Keratinocyte (primary cell): ENCODE measurements around the gene UTY. TPM values are rescaled to one million over a fixed set of nuclear protein-coding genes. Genes with fewer than 3 reads are reported as not detected.

Experiments used
- DNase-seq: peaks from one replicate; pipeline ENCODE4 v3.0.0-alpha.2; 2011; ENCODE audit warnings: low read depth, missing footprints, low spot score
- FAIRE-seq: peaks from 2 replicates; lab custom pipeline; 2011; peaks lifted over from hg19 to GRCh38; lab: Jason Lieb, UNC
- H2AFZ ChIP-seq: 2 replicates; pipeline ENCODE4 v1.6.0; 2012; ENCODE audit warnings: low read length, control low read depth, inconsistent platforms; ENCODE audit not compliant: control insufficient read depth
- H3K27ac ChIP-seq: 2 replicates; pipeline ENCODE4 v1.5.1; 2011; ENCODE audit warnings: low read length; ENCODE audit not compliant: control insufficient read depth, insufficient read depth
- H3K27me3 ChIP-seq: 3 replicates; pipeline ENCODE4 v1.6.0; 2011; ENCODE audit warnings: low read length; ENCODE audit not compliant: control insufficient read depth, insufficient read depth; ENCODE audit errors: extremely low read depth
- H3K36me3 ChIP-seq, 2 experiments: 2 replicates in 1 of 2; 3 replicates in 1 of 2; pipeline ENCODE4 v1.5.1; 2011; ENCODE audit warnings: low read length in 2 of 2, mild to moderate bottlenecking in 1 of 2; ENCODE audit not compliant: control insufficient read depth in 2 of 2, insufficient read depth in 2 of 2; ENCODE audit errors: extremely low read depth in 1 of 2
- H3K4me1 ChIP-seq: 3 replicates; pipeline ENCODE4 v1.5.1; 2011; ENCODE audit warnings: low read length; ENCODE audit not compliant: control insufficient read depth, insufficient read depth; ENCODE audit errors: extremely low read depth
- H3K4me2 ChIP-seq: 3 replicates; pipeline ENCODE4 v1.6.0; 2011; ENCODE audit warnings: low read depth, low read length; ENCODE audit not compliant: control insufficient read depth, insufficient read depth; ENCODE audit errors: extremely low read depth
- H3K4me3 ChIP-seq, 3 experiments: fragments of 200-600 bp in 1 of 3; sonication (generic) in 1 of 3; 2 replicates in 2 of 3; 3 replicates in 1 of 3; pipeline ENCODE4 v1.5.1; 2011 to 2016; ENCODE audit warnings: low read length in 3 of 3, mild to moderate bottlenecking in 3 of 3, control low read depth in 2 of 3, inconsistent platforms in 1 of 3, low read depth in 1 of 3, mixed read lengths in 1 of 3, mixed run types in 1 of 3, moderate library complexity in 1 of 3; ENCODE audit not compliant: control insufficient read depth in 2 of 3, insufficient read depth in 2 of 3; ENCODE audit errors: extremely low read depth in 1 of 3
- H3K79me2 ChIP-seq: 2 replicates; pipeline ENCODE4 v1.6.0; 2012; ENCODE audit warnings: low read length; ENCODE audit not compliant: control insufficient read depth, insufficient read depth
- H3K9ac ChIP-seq: 3 replicates; pipeline ENCODE4 v1.6.0; 2011; ENCODE audit warnings: low read length; ENCODE audit not compliant: control insufficient read depth, insufficient read depth; ENCODE audit errors: extremely low read depth
- H3K9me1 ChIP-seq: 3 replicates; pipeline ENCODE4 v1.6.0; 2011; ENCODE audit warnings: low read length; ENCODE audit not compliant: control insufficient read depth, insufficient read depth; ENCODE audit errors: extremely low read depth
- H3K9me3 ChIP-seq: 2 replicates; pipeline ENCODE4 v1.5.1; 2012; ENCODE audit warnings: low read depth, low read length; ENCODE audit not compliant: control insufficient read depth
- H4K20me1 ChIP-seq: 3 replicates; pipeline ENCODE4 v1.6.0; 2011; ENCODE audit warnings: low read length; ENCODE audit not compliant: control insufficient read depth, insufficient read depth; ENCODE audit errors: extremely low read depth
- CTCF ChIP-seq, 3 experiments: IDR thresholded peaks in 1 of 3; conservative IDR thresholded peaks in 1 of 3; optimal IDR thresholded peaks in 1 of 3; 2 replicates in 2 of 3; 3 replicates in 1 of 3; pipeline versions ENCODE3 to v1.5.1; 2011; ENCODE audit warnings: low read length in 3 of 3, mild to moderate bottlenecking in 3 of 3, moderate library complexity in 2 of 3, control low read depth in 1 of 3, inconsistent platforms in 1 of 3; ENCODE audit not compliant: insufficient read depth in 2 of 3; ENCODE audit errors: extremely low read depth in 1 of 3
- EZH2 ChIP-seq: IDR thresholded peaks from one replicate; pipeline ENCODE4 v1.6.1; 2012; ENCODE audit warnings: inconsistent platforms, mild to moderate bottlenecking, low read length, moderate library complexity
- dilution Hi-C: fragments of 300-500 bp; cut with MboI; formaldehyde crosslinking; loops from one replicate; pipeline ENCODE4 v1.7.0; 2020; ENCODE audit warnings: low sequenced_read_pairs; ENCODE audit not compliant: extremely low pct_ligation_motif_present
- polyA plus RNA-seq, 5 experiments: library from polyadenylated mRNA; depleted of rRNA in 3 of 5; stranded (reverse) in 3 of 5; stranded (forward) in 1 of 5; unstranded in 1 of 5; fragments of >200 nt; gene quantifications; 1 replicate in 1 of 5; 2 replicates in 3 of 5; 3 replicates in 1 of 5; pipeline versions ENCODE4 v1.2.1 to v1.2.3, GENCODE V29; 2011 to 2012; ENCODE audit warnings: missing spikeins in 2 of 5, low read depth in 1 of 5, low replicate concordance in 1 of 5

Gene UTY
- polyA plus RNA-seq, 1 donor (not counting 4 experiments of a cell fraction or from before 2014, with no cell fraction given): not detected

GRCh38 chrY:13250421-13250820 lies 229.4 kb downstream of the UTY start:
- dilution Hi-C loops: no loop called here
- H4K20me1 ChIP-seq: no peaks in the 10 kb centered on the region
- no peak overlapping the region for H3K27ac ChIP-seq
- FAIRE-seq (no peak), DNase-seq (no peak)
- no peaks in the 10 kb centered on the region for H3K9me1 ChIP-seq
- no peak for TF ChIP-seq EZH2
- H3K9ac ChIP-seq: no peak overlapping the region
- H3K4me3 ChIP-seq: no peak overlapping the region
- no peak overlapping the region for H3K4me2 ChIP-seq
- H3K9me3 ChIP-seq: no peaks in the 10 kb centered on the region
- no peaks in the 10 kb centered on the region for H3K27me3 ChIP-seq
- H3K79me2 ChIP-seq: no peaks in the 10 kb centered on the region
- H3K4me1 ChIP-seq: no peaks in the 10 kb centered on the region
- H2AFZ ChIP-seq: no peak overlapping the region
- no peaks in the 10 kb centered on the region for H3K36me3 ChIP-seq

- no peak overlapping the region for H3K4me2 ChIP-seq
- no peaks in the 10 kb centered on the region for H3K9me1 ChIP-seq
- no peak for FAIRE-seq
- no peaks in the 10 kb centered on the region for H3K36me3 ChIP-seq
- H3K4me1 ChIP-seq: no peaks in the 10 kb centered on the region
- no peaks in the 10 kb centered on the region for H3K79me2 ChIP-seq
- H3K27me3 ChIP-seq: no peaks in the 10 kb centered on the region
- dilution Hi-C loops: no loop called here
- no peaks in the 10 kb centered on the region for H3K9me3 ChIP-seq
- no peak overlapping the region for H3K4me3 ChIP-seq
- H3K27ac ChIP-seq: no peak overlapping the region
- no peak for DNase-seq
- no peaks in the 10 kb centered on the region for H4K20me1 ChIP-seq
- TF ChIP-seq EZH2 (no peak), CTCF (optimal IDR thresholded peaks at IDR 0.05 in 1 of 3, IDR thresholded peaks at IDR 0.05 in 1 of 3, conservative IDR thresholded peaks at IDR 0.05 in 1 of 3; ENCODE audit: extremely low read depth in 1 of 3, insufficient read depth in 2 of 3, low read length in 3 of 3) (no peak)
- no peak overlapping the region for H2AFZ ChIP-seq
- H3K9ac ChIP-seq: no peak overlapping the region
Measured at GRCh38 chrY:13243716-13244115, 236.1 kb downstream of the UTY start.

- no peak for FAIRE-seq
- no peaks in the 10 kb centered on the region for H3K36me3 ChIP-seq
Measured at GRCh38 chrY:13233901-13234300, 245.9 kb downstream of the UTY start.

More at GRCh38 chrY:13233901-13234300, 245.9 kb downstream of the UTY start:
- Histone ChIP-seq H3K9ac (no peak overlapping the region), H3K4me1 (no peaks in the 10 kb centered on the region), H3K9me1 (no peaks in the 10 kb centered on the region), H3K4me3 (no peak overlapping the region), H3K27me3 (no peaks in the 10 kb centered on the region), H2AFZ (no peak overlapping the region), H3K9me3 (no peaks in the 10 kb centered on the region), H3K79me2 (no peaks in the 10 kb centered on the region), H4K20me1 (no peaks in the 10 kb centered on the region), H3K4me2 (no peak overlapping the region), H3K27ac (no peak overlapping the region)
- TF ChIP-seq CTCF (optimal IDR thresholded peaks at IDR 0.05 in 1 of 3, IDR thresholded peaks at IDR 0.05 in 1 of 3, conservative IDR thresholded peaks at IDR 0.05 in 1 of 3; ENCODE audit: extremely low read depth in 1 of 3, insufficient read depth in 2 of 3, low read length in 3 of 3): no peak
- TF ChIP-seq EZH2: no peak
- dilution Hi-C loops: no loop called here
- no peak for DNase-seq
